HG03064 (cell line): ENCODE results near the gene CCNI2.
A peak's percentile ranks its signal among the peaks of the same experiment; 100 is the strongest.

Experiments
- ATAC-seq: cut with Tn5 transposase; IDR thresholded peaks from one replicate; pipeline ENCODE4 v1.9.1; 2021; ENCODE audit warnings: low read depth; ENCODE audit not compliant: unreplicated experiment

The CCNI2 gene

DNA sequence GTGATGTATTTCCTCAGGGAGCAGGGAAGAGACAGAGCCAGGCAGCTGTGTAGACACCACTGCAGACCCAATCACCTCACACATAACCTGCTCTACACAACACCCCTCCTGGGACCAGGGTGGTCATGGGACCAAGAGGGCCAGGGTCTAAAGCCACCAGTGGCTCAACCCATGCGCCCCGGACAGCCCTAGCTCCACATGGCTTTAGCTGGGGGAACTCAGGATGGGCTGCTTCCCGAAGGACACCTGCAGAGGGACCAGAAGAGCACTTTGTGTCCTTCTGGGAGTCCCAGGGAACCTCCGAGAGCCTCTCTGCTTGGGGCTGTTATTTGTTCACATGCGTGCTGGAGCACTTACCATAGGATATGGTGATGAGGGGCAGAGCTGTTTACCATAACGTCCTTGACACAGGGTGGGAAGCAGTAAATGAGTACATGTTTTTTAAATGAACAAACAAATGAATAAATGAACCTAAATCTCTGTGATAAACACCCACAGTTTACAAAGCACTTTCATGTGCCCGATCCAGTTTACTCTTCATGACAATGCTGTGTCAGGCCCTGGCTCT lies 17.5 kb downstream of the CCNI2 start:
- ATAC-seq, result no peak

GRCh38 chr5:132765311-132766019 lies 18.2 kb downstream of the CCNI2 start:
- ATAC-seq, result no peak

DNA sequence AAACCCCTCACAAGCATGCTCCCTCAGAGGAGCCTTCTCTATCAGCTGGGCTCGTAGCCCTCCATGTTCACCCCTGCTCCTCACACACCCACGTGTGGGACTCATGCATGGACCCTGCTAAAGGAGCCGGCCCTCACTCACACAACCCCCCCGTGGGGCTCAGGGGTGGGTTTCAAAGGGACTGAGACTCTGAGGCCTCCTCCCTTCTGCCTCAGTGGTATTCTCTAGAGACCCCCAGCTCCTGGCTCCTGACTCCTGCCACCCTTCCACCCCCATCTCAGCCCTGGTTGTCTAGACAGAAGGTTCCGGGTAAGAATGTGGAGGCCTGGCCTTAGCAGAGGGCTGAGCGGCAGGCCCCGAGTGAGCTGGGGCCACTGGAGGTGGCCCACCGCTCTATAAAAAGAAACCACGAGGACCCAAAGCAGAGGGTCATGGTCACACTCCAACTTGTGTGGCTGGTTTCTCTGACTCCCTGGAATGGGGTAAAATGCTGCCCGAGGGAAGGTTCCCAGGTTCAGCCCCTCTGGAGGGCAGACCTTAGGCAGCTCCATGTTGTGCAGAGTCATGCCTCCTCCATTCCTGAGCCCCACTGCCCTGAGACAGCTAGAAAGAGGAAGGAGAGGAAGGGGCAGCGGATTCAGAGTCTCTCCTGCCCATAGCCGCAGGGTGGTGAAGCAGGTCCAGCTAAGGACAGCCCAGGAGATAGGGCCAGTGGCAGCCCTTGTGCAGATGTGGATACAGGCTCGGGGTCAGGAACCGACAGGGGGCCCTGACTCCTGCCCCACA lies 19.0 kb downstream of the CCNI2 start:
- ATAC-seq, result no peak

DNA sequence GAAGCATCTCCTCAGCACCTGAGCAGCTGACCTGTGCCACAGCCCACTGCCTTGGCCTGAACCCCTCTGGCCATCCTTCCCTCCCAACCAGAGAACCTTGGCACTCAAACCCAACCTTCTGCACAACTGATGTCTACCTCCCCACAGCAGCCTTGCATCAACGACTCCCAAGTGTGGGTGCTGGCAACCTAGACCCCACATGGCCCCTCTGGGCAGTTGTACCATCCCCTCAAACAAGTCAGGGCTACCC lies 19.5 kb downstream of the CCNI2 start:
- ATAC-seq, result no peak

GRCh38 chr5:132767150-132767549 lies 19.9 kb downstream of the CCNI2 start:
- no peak for ATAC-seq

DNA sequence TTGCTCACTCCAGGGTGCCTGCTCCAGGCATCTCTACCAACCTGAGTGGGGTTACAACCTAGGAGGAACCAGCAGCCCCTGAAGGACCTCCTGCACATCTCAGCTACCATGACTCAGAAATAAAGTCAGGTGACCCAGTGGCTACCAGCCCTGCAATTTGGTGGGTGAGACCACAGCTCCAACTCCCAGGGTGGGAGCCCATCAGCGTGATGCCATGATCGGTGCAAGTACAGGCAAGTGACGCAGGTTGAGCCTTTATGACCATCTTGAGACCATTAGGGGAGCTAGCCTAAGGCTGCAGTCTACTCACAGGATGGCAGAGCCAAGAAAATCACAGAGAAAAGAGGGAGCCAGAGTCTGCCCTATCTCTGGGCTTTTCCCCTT lies 21.3 kb downstream of the CCNI2 start:
- ATAC-seq, result no peak

- no peak for ATAC-seq
These were observed 23.4 kb downstream of the CCNI2 start for GRCh38 chr5:132770476-132771159.

- ATAC-seq, result no peak
These were observed 24.3 kb downstream of the CCNI2 start for GRCh38 chr5:132771503-132771998.

- no peak for ATAC-seq
These were observed 25.3 kb downstream of the CCNI2 start for GRCh38 chr5:132772291-132773070.

DNA sequence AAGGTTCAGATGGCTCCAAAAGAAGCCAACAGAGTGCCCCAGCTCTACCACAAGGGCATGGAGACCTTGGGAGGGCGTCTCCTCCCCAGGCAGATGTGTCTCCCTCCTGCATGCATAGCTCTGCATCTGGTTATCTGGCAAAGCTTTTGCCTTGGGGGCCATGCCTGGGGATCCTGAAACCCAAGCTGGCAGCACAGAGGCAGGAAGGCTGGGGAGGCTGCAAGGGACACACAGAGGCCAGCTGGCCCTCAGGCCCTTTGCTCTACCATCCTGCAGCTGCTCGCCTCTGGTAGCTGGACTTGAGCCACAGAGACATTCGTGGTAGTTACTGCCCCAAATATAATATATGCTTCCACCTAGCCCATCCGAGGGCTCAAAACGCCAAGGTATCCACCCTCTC lies 25.9 kb downstream of the CCNI2 start:
- ATAC-seq, result no peak

- no peak for ATAC-seq
These were observed 26.6 kb downstream of the CCNI2 start for GRCh38 chr5:132773601-132774355.

GRCh38 chr5:132774406-132774805 lies 27.2 kb downstream of the CCNI2 start:
- no peak for ATAC-seq

- ATAC-seq, result no peak
These were observed 27.7 kb downstream of the CCNI2 start for GRCh38 chr5:132774896-132775295.

DNA sequence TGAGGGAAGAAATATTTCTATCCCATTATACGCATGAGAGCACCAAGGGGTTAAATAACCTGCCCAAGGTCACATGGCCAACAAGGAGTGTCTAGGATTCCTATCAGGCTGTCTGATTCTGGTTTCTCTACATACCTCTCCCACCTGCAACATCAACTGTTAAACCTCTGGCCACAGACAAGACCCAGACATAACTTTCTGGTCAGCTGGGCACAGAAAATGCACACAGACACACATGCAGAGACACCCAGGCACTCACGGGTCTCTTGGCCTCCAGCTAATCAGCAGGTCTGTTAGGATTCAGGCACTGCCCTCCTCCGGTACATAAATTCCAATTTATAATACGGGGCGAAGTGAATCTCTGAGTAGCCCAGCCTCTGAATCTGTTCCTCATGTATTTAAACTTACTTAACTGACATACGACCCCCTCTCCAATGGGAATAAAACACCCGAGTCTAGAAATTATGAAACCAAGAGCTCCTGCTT lies 28.3 kb downstream of the CCNI2 start:
- ATAC-seq, result no peak

- ATAC-seq, result peak; percentile 26
These were observed 29.1 kb downstream of the CCNI2 start for GRCh38 chr5:132776131-132776937.

DNA sequence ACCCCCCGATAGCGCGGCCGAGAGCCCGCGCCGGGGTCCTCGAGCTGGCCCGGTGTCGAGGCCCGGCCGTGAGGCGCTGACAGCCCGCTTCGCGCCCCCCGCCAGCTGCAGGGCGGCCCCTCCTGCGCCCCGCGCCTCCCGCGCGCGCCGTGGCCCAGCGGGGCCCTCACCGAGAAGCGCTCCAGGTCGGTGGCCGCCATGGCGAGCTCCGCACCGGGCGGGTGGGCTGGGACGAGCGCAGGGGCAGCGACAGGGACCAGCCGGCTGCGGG lies 29.6 kb downstream of the CCNI2 start:
- no peak for ATAC-seq

GRCh38 chr5:132777209-132778069 lies 30.2 kb downstream of the CCNI2 start, which contains the start of gene SEPTIN8:
TSS of gene SEPTIN8 (minus strand) at chr5:132777239. CDS start at chr5:132777137, 102 bp downstream.
- ATAC-seq, result peak; percentile 58

DNA sequence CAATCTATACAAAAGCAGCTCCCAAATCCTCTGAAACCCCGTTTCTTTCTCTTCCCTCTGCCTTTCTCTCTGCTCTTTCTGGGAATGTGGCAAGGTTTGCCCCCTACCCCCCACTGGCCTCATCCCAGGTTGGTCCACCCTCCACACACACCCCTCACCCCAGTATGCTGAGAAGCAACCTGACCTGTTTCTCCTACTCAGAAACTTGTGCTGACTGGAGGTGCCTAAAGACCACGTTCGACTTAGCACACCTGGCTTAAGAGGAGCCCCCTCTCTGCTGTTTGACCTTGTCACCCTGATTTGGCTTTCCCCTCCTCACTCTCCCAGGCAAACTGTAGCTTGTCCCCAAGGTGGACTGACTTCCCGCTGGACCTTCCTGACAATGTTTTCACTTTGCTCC lies 30.9 kb downstream of the CCNI2 start:
- ATAC-seq, result no peak
